Measurements from ENCODE around the gene PJA2. TPM values are rescaled to one million over a fixed set of nuclear protein-coding genes. Genes with fewer than 3 reads are reported as not detected.

PJA2 gene
- total RNA-seq, 1 donor from 2014 or later = 56.1 TPM

DNA sequence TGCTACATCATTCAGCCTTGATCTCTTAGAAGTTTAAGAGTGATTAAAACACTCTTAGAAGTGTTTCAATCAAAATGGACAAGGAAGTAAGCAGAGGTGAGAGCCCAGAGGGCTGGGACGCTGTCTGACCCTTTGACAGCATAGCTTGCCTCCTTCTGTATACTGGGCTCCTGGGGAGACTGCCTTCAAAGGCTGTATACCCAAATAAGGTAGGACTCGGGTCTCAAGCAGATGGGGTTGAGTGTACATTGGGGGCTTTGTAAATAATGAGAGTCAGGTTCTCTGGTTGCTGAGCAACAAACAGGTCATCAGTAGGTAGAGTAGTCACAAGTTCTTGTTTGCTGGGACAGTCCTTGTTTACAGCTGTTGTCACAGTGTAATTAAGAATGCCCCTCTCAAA is 97.1 kb downstream of the PJA2 start:
- intact Hi-C loops (cut with DNase I) = no loop called here
- Histone ChIP-seq H3K4me3 (no peak overlapping the region), H3K9me3 (no peaks in the 10 kb centered on the region), H3K36me3 (no peaks in the 10 kb centered on the region), H3K27me3 (no peaks in the 10 kb centered on the region), H3K27ac (no peak overlapping the region), H3K4me1 (peaks cover 0 to 2% of the 10 kb centered on the region in 2 donors)
- TF ChIP-seq, protein P1, sequence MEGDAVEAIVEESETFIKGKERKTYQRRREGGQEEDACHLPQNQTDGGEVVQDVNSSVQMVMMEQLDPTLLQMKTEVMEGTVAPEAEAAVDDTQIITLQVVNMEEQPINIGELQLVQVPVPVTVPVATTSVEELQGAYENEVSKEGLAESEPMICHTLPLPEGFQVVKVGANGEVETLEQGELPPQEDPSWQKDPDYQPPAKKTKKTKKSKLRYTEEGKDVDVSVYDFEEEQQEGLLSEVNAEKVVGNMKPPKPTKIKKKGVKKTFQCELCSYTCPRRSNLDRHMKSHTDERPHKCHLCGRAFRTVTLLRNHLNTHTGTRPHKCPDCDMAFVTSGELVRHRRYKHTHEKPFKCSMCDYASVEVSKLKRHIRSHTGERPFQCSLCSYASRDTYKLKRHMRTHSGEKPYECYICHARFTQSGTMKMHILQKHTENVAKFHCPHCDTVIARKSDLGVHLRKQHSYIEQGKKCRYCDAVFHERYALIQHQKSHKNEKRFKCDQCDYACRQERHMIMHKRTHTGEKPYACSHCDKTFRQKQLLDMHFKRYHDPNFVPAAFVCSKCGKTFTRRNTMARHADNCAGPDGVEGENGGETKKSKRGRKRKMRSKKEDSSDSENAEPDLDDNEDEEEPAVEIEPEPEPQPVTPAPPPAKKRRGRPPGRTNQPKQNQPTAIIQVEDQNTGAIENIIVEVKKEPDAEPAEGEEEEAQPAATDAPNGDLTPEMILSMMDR (IDR thresholded peaks at IDR 0.05) = no peak
- no peak for DNase-seq (ENCODE audit: low spot score in 2 of 2)

DNA sequence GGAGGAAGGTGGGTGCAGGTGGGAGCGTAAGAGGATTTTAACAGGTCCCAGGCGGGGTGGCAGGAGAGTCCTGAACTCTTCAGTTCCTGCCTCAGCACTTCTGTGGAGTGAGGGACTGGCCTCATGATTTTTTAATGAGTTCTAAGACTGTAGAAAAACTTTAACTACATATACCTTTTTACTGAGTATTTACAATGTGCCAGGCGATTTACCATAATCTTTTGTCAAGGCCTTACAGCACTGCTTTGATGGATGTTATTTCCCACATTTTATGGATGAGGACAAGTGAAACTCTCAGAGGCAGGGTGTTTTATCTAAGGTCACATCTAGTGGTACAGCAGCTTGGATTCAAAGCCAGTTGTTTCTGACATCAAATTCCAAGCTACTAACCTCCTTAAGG is 99.5 kb downstream of the PJA2 start:
- Histone ChIP-seq H3K27me3 (no peaks in the 10 kb centered on the region), H3K4me1 (peaks cover 0 to 2% of the 10 kb centered on the region in 2 donors), H3K9me3 (no peaks in the 10 kb centered on the region), H3K4me3 (no peak overlapping the region), H3K36me3 (no peaks in the 10 kb centered on the region), H3K27ac (no peak overlapping the region)
- TF ChIP-seq, protein P1 (IDR thresholded peaks at IDR 0.05) = no peak
- DNase-seq (ENCODE audit: low spot score in 2 of 2) = no peak
- intact Hi-C loops (cut with DNase I) = no loop called here

DNA sequence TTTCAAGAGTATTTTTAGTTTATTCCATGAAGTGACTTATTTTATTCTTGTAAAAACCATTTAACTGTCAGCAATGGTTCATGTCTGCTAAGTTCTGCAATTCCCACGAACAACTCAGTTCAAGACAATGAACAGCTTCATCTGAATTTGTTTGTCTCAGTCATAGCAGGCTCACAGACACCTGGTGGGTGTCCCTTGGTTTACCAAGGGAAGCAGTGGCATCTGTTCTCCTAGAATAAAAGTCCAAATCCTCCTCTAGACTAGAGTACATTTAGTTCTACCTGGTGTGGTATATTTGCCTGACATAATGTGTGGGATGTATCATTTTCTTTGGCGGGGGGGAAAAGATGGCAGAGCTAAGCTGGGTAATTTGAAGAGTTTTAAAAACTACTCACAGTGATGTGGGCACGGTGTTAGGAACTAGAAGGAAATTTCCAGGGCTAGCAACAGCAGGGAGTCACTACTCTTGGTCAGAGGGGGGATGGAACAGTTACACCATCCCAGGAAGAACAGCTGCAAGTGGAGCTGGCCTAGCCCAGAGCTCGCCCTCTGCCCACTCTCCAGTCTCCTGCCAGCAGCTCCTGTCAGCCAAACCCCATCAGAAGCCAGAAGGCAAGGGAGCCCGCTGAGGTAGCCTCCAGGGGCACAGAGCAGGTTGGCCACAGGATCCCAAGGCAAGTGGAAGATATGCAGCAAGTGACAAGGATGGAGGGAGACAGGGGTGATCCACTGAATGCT is 100.3 kb downstream of the PJA2 start:
- H3K9me3 ChIP-seq = no peaks in the 10 kb centered on the region
- TF ChIP-seq, protein P1 (IDR thresholded peaks at IDR 0.05) = no peak
- no peak overlapping the region for H3K27ac ChIP-seq
- no peaks in the 10 kb centered on the region for H3K27me3 ChIP-seq
- no peaks in the 10 kb centered on the region for H3K4me1 ChIP-seq
- intact Hi-C loops (cut with DNase I) = no loop called here
- H3K36me3 ChIP-seq = no peaks in the 10 kb centered on the region
- DNase-seq (ENCODE audit: low spot score in 2 of 2) = no peak
- no peak overlapping the region for H3K4me3 ChIP-seq

DNA sequence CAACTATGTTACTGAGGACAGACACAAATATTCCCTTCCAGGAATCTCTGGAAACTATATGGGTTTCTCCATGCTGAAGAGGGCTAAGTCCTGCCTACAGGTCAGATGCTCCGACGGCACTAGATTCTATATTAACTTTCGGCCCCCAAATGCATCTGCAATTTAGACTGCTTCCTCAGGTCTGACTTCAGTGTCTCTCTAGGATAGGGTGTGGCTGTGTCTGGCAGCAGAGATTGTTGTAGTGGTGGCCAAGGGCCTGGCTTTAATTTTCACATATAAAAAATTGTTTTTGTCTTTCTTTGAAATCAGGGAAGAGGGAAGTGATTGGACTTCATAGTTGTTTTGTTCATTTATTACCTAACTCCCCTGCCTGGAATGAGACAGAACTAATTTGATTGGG is 101.8 kb downstream of the PJA2 start:
- intact Hi-C loops (cut with DNase I) = no loop called here
- no peak overlapping the region for H3K27ac ChIP-seq
- H3K36me3 ChIP-seq = no peaks in the 10 kb centered on the region
- TF ChIP-seq, protein P1 (IDR thresholded peaks at IDR 0.05) = no peak
- H3K4me3 ChIP-seq = no peak overlapping the region
- H3K27me3 ChIP-seq = no peaks in the 10 kb centered on the region
- DNase-seq (ENCODE audit: low spot score in 2 of 2) = no peak
- H3K9me3 ChIP-seq = no peaks in the 10 kb centered on the region
- H3K4me1 ChIP-seq = no peaks in the 10 kb centered on the region

- H3K27me3 ChIP-seq = no peaks in the 10 kb centered on the region
- H3K27ac ChIP-seq = no peak overlapping the region
- no peaks in the 10 kb centered on the region for H3K4me1 ChIP-seq
- intact Hi-C loops (cut with DNase I) = no loop called here
- no peak overlapping the region for H3K4me3 ChIP-seq
- H3K36me3 ChIP-seq = no peaks in the 10 kb centered on the region
- TF ChIP-seq, protein P1 (IDR thresholded peaks at IDR 0.05) = no peak
- H3K9me3 ChIP-seq = no peaks in the 10 kb centered on the region
- DNase-seq (ENCODE audit: low spot score in 2 of 2) = no peak
Measured at GRCh38 chr5:109307456-109307855, 102.3 kb downstream of the PJA2 start.

All from ascending aorta (tissue), 2 donors.